H9 (cell line): Measurements from ENCODE around the gene ARHGAP25. TPM values are rescaled to one million over a fixed set of nuclear protein-coding genes. Genes with fewer than 3 reads are reported as not detected.

Experiments
- DNase-seq: peaks from one replicate; pipeline ENCODE4 v3.0.0-alpha.2; 2017
- H2AFZ ChIP-seq: one replicate; pipeline ENCODE4 v1.6.1; 2013; ENCODE audit warnings: mild to moderate bottlenecking, low read length, control low read depth, moderate library complexity
- H2AK5ac ChIP-seq: 2 replicates; pipeline ENCODE4 v1.6.1; 2013; ENCODE audit warnings: low read length, control low read depth, mixed read lengths; ENCODE audit not compliant: insufficient read length
- H2BK120ac ChIP-seq: one replicate; pipeline ENCODE4 v1.6.1; 2013; ENCODE audit warnings: low read depth, mild to moderate bottlenecking, low read length, control low read depth, inconsistent platforms; ENCODE audit not compliant: poor library complexity, severe bottlenecking
- H2BK12ac ChIP-seq: 2 replicates; pipeline ENCODE4 v1.6.1; 2013; ENCODE audit warnings: low read length, control low read depth, mixed read lengths, low read depth; ENCODE audit not compliant: insufficient read length
- H2BK15ac ChIP-seq: 2 replicates; pipeline ENCODE4 v1.6.1; 2013; ENCODE audit warnings: low read depth, low read length, control low read depth
- H2BK20ac ChIP-seq: one replicate; pipeline ENCODE4 v1.6.1; 2013; ENCODE audit warnings: low read depth, mild to moderate bottlenecking, low read length, control low read depth, inconsistent platforms; ENCODE audit not compliant: poor library complexity, severe bottlenecking
- H2BK5ac ChIP-seq: 2 replicates; pipeline ENCODE4 v1.6.1; 2013; ENCODE audit warnings: low read length, control low read depth, mixed read lengths; ENCODE audit not compliant: insufficient read length
- H3K14ac ChIP-seq: 2 replicates; pipeline ENCODE4 v1.6.1; 2013; ENCODE audit warnings: low read length, control low read depth; ENCODE audit not compliant: insufficient read depth
- H3K18ac ChIP-seq: 2 replicates; pipeline ENCODE4 v1.6.1; 2013; ENCODE audit warnings: low read depth, mild to moderate bottlenecking, mixed read lengths, low read length, control low read depth; ENCODE audit not compliant: insufficient read length
- H3K23ac ChIP-seq: 2 replicates; pipeline ENCODE4 v1.6.1; 2013; ENCODE audit warnings: low read length, control low read depth, mixed read lengths, low read depth; ENCODE audit not compliant: insufficient read length
- H3K23me2 ChIP-seq: 2 replicates; pipeline ENCODE4 v1.6.1; 2013; ENCODE audit warnings: low read depth, mild to moderate bottlenecking, mixed read lengths, low read length, control low read depth; ENCODE audit not compliant: insufficient read length, poor library complexity, severe bottlenecking
- H3K27ac ChIP-seq: 2 replicates; pipeline ENCODE4 v1.5.1; 2013; ENCODE audit warnings: low read length, control low read depth, mixed read lengths, low read depth; ENCODE audit not compliant: insufficient read length
- H3K27me3 ChIP-seq: 2 replicates; pipeline ENCODE4 v1.6.1; 2013; ENCODE audit warnings: low read length, control low read depth, inconsistent platforms; ENCODE audit not compliant: insufficient read depth
- H3K4ac ChIP-seq: 2 replicates; pipeline ENCODE4 v1.6.1; 2013; ENCODE audit warnings: low read depth, mild to moderate bottlenecking, control low read depth, inconsistent platforms, low read length, moderate library complexity
- H3K4me1 ChIP-seq: 2 replicates; pipeline ENCODE4 v1.6.1; 2013; ENCODE audit warnings: low read length, control low read depth, inconsistent platforms; ENCODE audit not compliant: insufficient read depth
- H3K4me2 ChIP-seq: 2 replicates; pipeline ENCODE4 v1.6.1; 2013; ENCODE audit warnings: low read length, control low read depth, mixed read lengths; ENCODE audit not compliant: insufficient read length, insufficient read depth
- H3K56ac ChIP-seq: 2 replicates; pipeline ENCODE4 v1.6.1; 2013; ENCODE audit warnings: low read depth, mild to moderate bottlenecking, mixed read lengths, low read length, control low read depth; ENCODE audit not compliant: insufficient read length
- H3K79me1 ChIP-seq: 2 replicates; pipeline ENCODE4 v1.6.1; 2013; ENCODE audit warnings: low read depth, mild to moderate bottlenecking, moderate library complexity, low read length, control low read depth, inconsistent platforms; ENCODE audit not compliant: insufficient read depth, poor library complexity, severe bottlenecking
- H3K79me2 ChIP-seq: 2 replicates; pipeline ENCODE4 v1.6.1; 2013; ENCODE audit warnings: low read length, control low read depth, inconsistent platforms; ENCODE audit not compliant: insufficient read depth
- H3K9ac ChIP-seq: 2 replicates; pipeline ENCODE4 v1.6.1; 2013; ENCODE audit warnings: low read length, control low read depth, mixed read lengths; ENCODE audit not compliant: insufficient read length; ENCODE audit errors: extremely low read depth
- H3K9me3 ChIP-seq: one replicate; pipeline ENCODE4 v1.6.1; 2013; ENCODE audit warnings: low read depth, low read length, inconsistent platforms; ENCODE audit not compliant: control insufficient read depth
- H3T11ph ChIP-seq: one replicate; pipeline ENCODE4 v1.6.1; 2013; ENCODE audit warnings: mild to moderate bottlenecking, low read length, control low read depth, inconsistent platforms
- H4K20me1 ChIP-seq: one replicate; pipeline ENCODE4 v1.6.1; 2013; ENCODE audit not compliant: control insufficient read depth, insufficient read length, insufficient read depth
- H4K5ac ChIP-seq: 2 replicates; pipeline ENCODE4 v1.6.1; 2013; ENCODE audit warnings: low read depth, mild to moderate bottlenecking, mixed read lengths, low read length, control low read depth; ENCODE audit not compliant: insufficient read length
- H4K8ac ChIP-seq: replicated peaks from 2 replicates; pipeline ENCODE4 v1.6.1; 2013; ENCODE audit warnings: low read length, control low read depth, mixed read lengths, low read depth; ENCODE audit not compliant: insufficient read length
- H4K91ac ChIP-seq: 2 replicates; pipeline ENCODE4 v1.6.1; 2013; ENCODE audit warnings: low read depth, mild to moderate bottlenecking, moderate library complexity, mixed read lengths, low read length, control low read depth; ENCODE audit not compliant: insufficient read length
- H3K27ac Mint-ChIP-seq, 3 experiments: 2 replicates in 2 of 3; 3 replicates in 1 of 3; pipeline ENCODE4 v1.8.0; 2020 to 2021; ENCODE audit warnings: mixed read lengths in 3 of 3, mild to moderate bottlenecking in 1 of 3, moderate library complexity in 1 of 3
- H3K27me3 Mint-ChIP-seq: 2 replicates; pipeline ENCODE4 v1.8.0; 2021; ENCODE audit warnings: low read depth, mild to moderate bottlenecking, moderate library complexity, mixed read lengths
- H3K36me3 Mint-ChIP-seq, 3 experiments: 2 replicates in 2 of 3; 3 replicates in 1 of 3; pipeline ENCODE4 v1.8.0; 2020 to 2021; ENCODE audit warnings: low read depth in 3 of 3, mixed read lengths in 3 of 3; ENCODE audit not compliant: insufficient read depth in 1 of 3
- H3K4me1 Mint-ChIP-seq, 2 experiments: 2 replicates each; pipeline ENCODE4 v1.8.0; 2020; ENCODE audit warnings: mixed read lengths in 2 of 2
- H3K4me3 Mint-ChIP-seq, 2 experiments: 2 replicates in 1 of 2; 3 replicates in 1 of 2; pipeline ENCODE4 v1.8.0; 2020 to 2021; ENCODE audit warnings: mild to moderate bottlenecking in 2 of 2, mixed read lengths in 2 of 2, moderate library complexity in 1 of 2
- H3K9me3 Mint-ChIP-seq, 2 experiments: 2 replicates in 1 of 2; 3 replicates in 1 of 2; pipeline ENCODE4 v1.8.0; 2020; ENCODE audit warnings: mild to moderate bottlenecking in 2 of 2, mixed read lengths in 2 of 2, moderate library complexity in 1 of 2
- CTCF ChIP-seq: fragments of 200-600 bp; sonication (generic); conservative IDR thresholded peaks from 3 replicates; pipeline ENCODE4 v1.8.0; 2021; ENCODE audit warnings: antibody characterized with exemption, mild to moderate bottlenecking
- WGBS: extraction: QIAGEN DNeasy Blood & Tissue Kit; methylation state at CpG from one replicate; pipeline ENCODE4 v1.1.7; 2013; ENCODE audit warnings: missing lambda C conversion rate, low lambda C conversion rate, mixed read lengths; ENCODE audit not compliant: insufficient read length; ENCODE audit errors: extremely low coverage; 5-methylcytosine and 5-hydroxymethylcytosine counted together
- total RNA-seq: library from RNA; stranded (reverse); gene quantifications from 2 replicates; pipeline ENCODE4 v1.2.1, GENCODE V29; 2021

ARHGAP25 gene
- total RNA-seq, 1 experiment from 2014 or later: 1.3 TPM

- peaks cover 29 to 35% of the 10 kb centered on the region in 2 experiments for H3K4me1 Mint-ChIP-seq
These were observed 48.4 kb upstream of the ARHGAP25 start for GRCh38 chr2:68686178-68686577.

More at GRCh38 chr2:68686178-68686577, 48.4 kb upstream of the ARHGAP25 start:
- no peak overlapping the region for H3K9ac ChIP-seq
- H3K4me3 Mint-ChIP-seq: no peak overlapping the region
- no peaks in the 10 kb centered on the region for H3K79me2 ChIP-seq
- TF ChIP-seq CTCF: no peak
- H3K36me3 Mint-ChIP-seq: peaks cover 7 to 19% (median 14%) of the 10 kb centered on the region in 3 experiments; a peak in 6 of 7 replicates
- no peak overlapping the region for H2BK12ac ChIP-seq
- no peak for DNase-seq
- H3K4me2 ChIP-seq: no peak overlapping the region
- H2BK120ac ChIP-seq: no peak overlapping the region
- H2AFZ ChIP-seq: no peak overlapping the region
- H3K27me3 ChIP-seq: no peaks in the 10 kb centered on the region
- no peaks in the 10 kb centered on the region for H3K79me1 ChIP-seq
- no peak overlapping the region for H3T11ph ChIP-seq
- no peak overlapping the region for H3K14ac ChIP-seq
- no peak overlapping the region for H2BK20ac ChIP-seq
- no peak overlapping the region for H2BK15ac ChIP-seq
- no peak overlapping the region for H3K4ac ChIP-seq
- H3K56ac ChIP-seq: no peak overlapping the region
- no peak overlapping the region for H3K27ac ChIP-seq
- no peaks in the 10 kb centered on the region for H3K27me3 Mint-ChIP-seq
- H4K91ac ChIP-seq: no peak overlapping the region
- H3K27ac Mint-ChIP-seq: peak overlapping the region in 1 of 3 experiments; percentile 4; a peak in 2 of 7 replicates
- H3K9me3 Mint-ChIP-seq: peaks cover 5 to 7% of the 10 kb centered on the region in 2 experiments
- no peaks in the 10 kb centered on the region for H4K20me1 ChIP-seq
- no peaks in the 10 kb centered on the region for H3K9me3 ChIP-seq
- no peak overlapping the region for H3K23ac ChIP-seq
- H4K8ac ChIP-seq: no peak overlapping the region
- no peak overlapping the region for H3K18ac ChIP-seq
- no peak overlapping the region for H2BK5ac ChIP-seq
- no peak overlapping the region for H2AK5ac ChIP-seq
- no CpG with 5 or more reads among the region's 5 CpGs for WGBS
- no peaks in the 10 kb centered on the region for H3K23me2 ChIP-seq
- H4K5ac ChIP-seq: no peak overlapping the region
- 0 out of 2 replicates have a peak, but pooled peaks cover 7% of the 10 kb centered on the region for H3K4me1 ChIP-seq
